CD4-positive, alpha-beta T cell treated with Interleukin-12 subunit alpha and Interleukin-12 subunit beta, for 1 hour (primary cell): Measurements from ENCODE around the gene APOBEC2.

ENCODE experiments used
- DNase-seq: peaks from one replicate; pipeline ENCODE4 v3.0.0-alpha.2; 2020

Gene APOBEC2

GRCh38 chr6:41092421-41093140 is 39.6 kb downstream of the APOBEC2 start:
- DNase-seq: peak; percentile 11

- no peak for DNase-seq
Measured at GRCh38 chr6:41093729-41094128, 40.7 kb downstream of the APOBEC2 start.

- no peak for DNase-seq
Measured at GRCh38 chr6:41097467-41098090, 44.6 kb downstream of the APOBEC2 start.

GRCh38 chr6:41098366-41098765 is 45.4 kb downstream of the APOBEC2 start:
- DNase-seq: no peak

- DNase-seq: no peak
Measured at GRCh38 chr6:41100871-41101287, 47.9 kb downstream of the APOBEC2 start.

- DNase-seq: no peak
Measured at GRCh38 chr6:41103847-41104246, 50.8 kb downstream of the APOBEC2 start.

- no peak for DNase-seq
Measured at GRCh38 chr6:41111017-41111416, 58.0 kb downstream of the APOBEC2 start.
